H1 (cell line): ENCODE results near the gene ZNF860. TPM values are rescaled to one million over a fixed set of nuclear protein-coding genes. Genes with fewer than 3 reads are reported as not detected.

Experiments used
- CTCF ChIA-PET: fragments of 300-600 bp; sonication (Branson Sonifier 250); formaldehyde crosslinking; loops from one replicate; lab custom pipeline; 2021; ENCODE audit not compliant: partially characterized antibody; lab: Charles Lee
- POLR2A ChIA-PET: fragments of 300-600 bp; sonication (Branson Sonifier 250); formaldehyde crosslinking; loops from one replicate; lab custom pipeline; 2021; ENCODE audit warnings: inconsistent platforms; ENCODE audit not compliant: partially characterized antibody; lab: Charles Lee
- DNase-seq, 2 experiments: peaks; one replicate each; pipeline versions ENCODE4 v3.0.0 to v3.0.0-alpha.2; 2010 to 2022; ENCODE audit warnings: low spot score in 2 of 2, low read depth in 1 of 2, mixed read lengths in 1 of 2
- FAIRE-seq: peaks from 2 replicates; lab custom pipeline; 2011; peaks lifted over from hg19 to GRCh38; lab: Jason Lieb, UNC
- H2AFZ ChIP-seq: 2 replicates; pipeline ENCODE4 v1.8.1; 2012; ENCODE audit warnings: low read length, inconsistent platforms
- H2AK5ac ChIP-seq: 2 replicates; pipeline ENCODE4 v1.6.1; 2013; ENCODE audit warnings: low read depth, low read length
- H2BK120ac ChIP-seq: replicated peaks from 2 replicates; pipeline ENCODE3; 2013; ENCODE audit warnings: low read depth, low read length, inconsistent platforms
- H2BK12ac ChIP-seq: 2 replicates; pipeline ENCODE4 v1.6.1; 2013; ENCODE audit warnings: low read depth, low read length
- H2BK15ac ChIP-seq: 2 replicates; pipeline ENCODE4 v1.6.1; 2013; ENCODE audit warnings: low read length
- H2BK20ac ChIP-seq: 2 replicates; pipeline ENCODE4 v1.6.1; 2013; ENCODE audit warnings: low read length
- H2BK5ac ChIP-seq: 2 replicates; pipeline ENCODE4 v1.6.1; 2013; ENCODE audit warnings: low read depth, low read length
- H3K14ac ChIP-seq: 2 replicates; pipeline ENCODE4 v1.6.1; 2013; ENCODE audit warnings: inconsistent platforms; ENCODE audit not compliant: insufficient read length
- H3K18ac ChIP-seq: 2 replicates; pipeline ENCODE4 v1.6.1; 2013; ENCODE audit warnings: low read length; ENCODE audit errors: extremely low read depth
- H3K23ac ChIP-seq: 2 replicates; pipeline ENCODE4 v1.6.1; 2013; ENCODE audit warnings: inconsistent platforms; ENCODE audit not compliant: insufficient read length
- H3K23me2 ChIP-seq: 2 replicates; pipeline ENCODE4 v1.6.1; 2013; ENCODE audit warnings: low read depth, low read length
- H3K27ac ChIP-seq: 2 replicates; pipeline ENCODE4 v1.6.1; 2011; ENCODE audit warnings: low read depth, low read length, inconsistent platforms
- H3K27me3 ChIP-seq, 4 experiments: replicated peaks in 1 of 4; 1 replicate in 1 of 4; 2 replicates in 3 of 4; pipeline versions ENCODE4 v1.6.1 to v1.8.1; 2011 to 2013; ENCODE audit warnings: low read length in 3 of 4, mild to moderate bottlenecking in 3 of 4, inconsistent platforms in 2 of 4, mixed read lengths in 2 of 4, moderate library complexity in 1 of 4; ENCODE audit not compliant: control insufficient read depth in 3 of 4, insufficient read depth in 3 of 4; ENCODE audit errors: extremely low read depth in 1 of 4
- H3K36me3 ChIP-seq, 4 experiments: 2 replicates each; pipeline versions ENCODE4 v1.6.1 to v1.8.1; 2011 to 2013; ENCODE audit warnings: mild to moderate bottlenecking in 4 of 4, low read length in 3 of 4, moderate library complexity in 2 of 4, control low read depth in 1 of 4, inconsistent platforms in 1 of 4; ENCODE audit not compliant: insufficient read depth in 4 of 4, control insufficient read depth in 2 of 4
- H3K4ac ChIP-seq: replicated peaks from 2 replicates; pipeline ENCODE3; 2013; ENCODE audit warnings: low read length, low read depth, mixed read lengths, inconsistent platforms; ENCODE audit not compliant: insufficient read length
- H3K4me1 ChIP-seq, 4 experiments: replicated peaks in 1 of 4; 1 replicate in 1 of 4; 2 replicates in 3 of 4; pipeline versions ENCODE4 v1.6.1 to v1.8.1; 2011 to 2013; ENCODE audit warnings: low read length in 3 of 4, inconsistent platforms in 2 of 4, mixed read lengths in 1 of 4; ENCODE audit not compliant: insufficient read depth in 4 of 4, control insufficient read depth in 3 of 4
- H3K4me2 ChIP-seq, 2 experiments: 2 replicates each; pipeline versions ENCODE4 v1.6.1 to v1.8.1; 2011 to 2013; ENCODE audit warnings: low read depth in 2 of 2, low read length in 2 of 2, control low read depth in 1 of 2, inconsistent platforms in 1 of 2, mild to moderate bottlenecking in 1 of 2; ENCODE audit not compliant: insufficient read depth in 1 of 2
- H3K4me3 ChIP-seq, 4 experiments: fragments of 200-600, 300-600 bp in 1 of 4; sonication (generic), shearing (Covaris generic), sonication (Bioruptor Twin) in 1 of 4; 2 replicates each; pipeline versions ENCODE4 v1.5.1 to v1.8.1; 2011 to 2016; ENCODE audit warnings: low read length in 4 of 4, low read depth in 3 of 4, control low read depth in 2 of 4, inconsistent platforms in 2 of 4, mild to moderate bottlenecking in 2 of 4, mixed read lengths in 1 of 4, moderate library complexity in 1 of 4; ENCODE audit not compliant: insufficient read depth in 2 of 4; ENCODE audit errors: extremely low read depth in 1 of 4
- H3K56ac ChIP-seq: replicated peaks from 2 replicates; pipeline ENCODE3; 2013; ENCODE audit warnings: low read depth, mild to moderate bottlenecking, mixed read lengths, low read length, inconsistent platforms; ENCODE audit not compliant: insufficient read length
- H3K79me1 ChIP-seq: 2 replicates; pipeline ENCODE4 v1.6.1; 2013; ENCODE audit warnings: low read depth, low read length, control low read depth
- H3K79me2 ChIP-seq, 2 experiments: 2 replicates each; pipeline versions ENCODE4 v1.6.1 to v1.8.1; 2012 to 2013; ENCODE audit warnings: low read length in 2 of 2, mild to moderate bottlenecking in 2 of 2, inconsistent platforms in 1 of 2; ENCODE audit not compliant: insufficient read depth in 2 of 2, control insufficient read depth in 1 of 2
- H3K9ac ChIP-seq, 4 experiments: replicated peaks in 1 of 4; 1 replicate in 1 of 4; 2 replicates in 3 of 4; pipeline versions ENCODE4 v1.6.1 to v1.8.1; 2011 to 2013; ENCODE audit warnings: low read depth in 3 of 4, low read length in 3 of 4, control low read depth in 2 of 4, mild to moderate bottlenecking in 2 of 4, moderate library complexity in 2 of 4, inconsistent platforms in 1 of 4; ENCODE audit errors: extremely low read depth in 1 of 4
- H3K9me3 ChIP-seq, 2 experiments: 2 replicates each; pipeline versions ENCODE4 v1.6.1 to v1.8.1; 2012 to 2013; ENCODE audit warnings: mild to moderate bottlenecking in 2 of 2, moderate library complexity in 2 of 2, control low read depth in 1 of 2, inconsistent platforms in 1 of 2, low read depth in 1 of 2, low read length in 1 of 2, mixed read lengths in 1 of 2; ENCODE audit not compliant: insufficient read depth in 2 of 2
- H4K20me1 ChIP-seq, 2 experiments: replicated peaks in 1 of 2; 2 replicates each; pipeline versions ENCODE3 to v1.8.1; 2011 to 2013; ENCODE audit warnings: inconsistent platforms in 2 of 2, low read length in 2 of 2, mild to moderate bottlenecking in 1 of 2; ENCODE audit not compliant: insufficient read depth in 2 of 2, control insufficient read depth in 1 of 2
- H4K5ac ChIP-seq: 2 replicates; pipeline ENCODE4 v1.6.1; 2013; ENCODE audit warnings: low read length, low read depth, mixed read lengths, inconsistent platforms; ENCODE audit not compliant: insufficient read length
- H4K8ac ChIP-seq: 2 replicates; pipeline ENCODE4 v1.8.0; 2013; ENCODE audit warnings: mild to moderate bottlenecking, moderate library complexity, low read length, inconsistent platforms; ENCODE audit not compliant: insufficient read depth; ENCODE audit errors: extremely low read depth
- H4K91ac ChIP-seq: replicated peaks from 2 replicates; pipeline ENCODE3; 2013; ENCODE audit warnings: low read length, mixed read lengths, inconsistent platforms; ENCODE audit not compliant: insufficient read length
- SP4 ChIP-seq: IDR thresholded peaks from 2 replicates; pipeline ENCODE4 v1.6.1; 2012; ENCODE audit warnings: low read length, inconsistent platforms
- TEAD4 ChIP-seq: IDR thresholded peaks from 2 replicates; pipeline ENCODE4 v1.6.1; 2012; ENCODE audit warnings: low read depth, low read length, inconsistent platforms, mixed read lengths
- ZNF274 ChIP-seq: IDR thresholded peaks from 2 replicates; pipeline ENCODE4 v1.7.0; 2012; ENCODE audit warnings: low read length, borderline replicate concordance; ENCODE audit errors: extremely low read depth
- WGBS, 2 experiments: shearing (Covaris generic) in 1 of 2; methylation state at CpG; one replicate each; pipeline versions ENCODE4 v1.1.6 to v1.1.7; 2013 to 2015; ENCODE audit warnings: low lambda C conversion rate in 2 of 2, mixed read lengths in 2 of 2, inconsistent platforms in 1 of 2, low coverage in 1 of 2, missing lambda C conversion rate in 1 of 2; ENCODE audit not compliant: insufficient replicate concordance in 2 of 2, insufficient coverage in 1 of 2, insufficient read length in 1 of 2; ENCODE audit errors: extremely low coverage in 1 of 2, missing lambda C conversion rate in 1 of 2; 5-methylcytosine and 5-hydroxymethylcytosine counted together
- long read RNA-seq, 2 experiments: library from RNA in 1 of 2; library from capped mRNA in 1 of 2; stranded (forward); transcript quantifications; one replicate each; pipeline ENCODE4 v2.0.0, GENCODE V29; 2021; ENCODE audit warnings: inconsistent platforms in 1 of 2
- polyA minus RNA-seq, 3 experiments: library from RNA; depleted of rRNA, polyadenylated mRNA; stranded (reverse); fragments of >200 nt; gene quantifications; 1 replicate in 2 of 3; 2 replicates in 1 of 3; pipeline ENCODE4 v1.2.3, GENCODE V29; 2011
- polyA plus RNA-seq, 7 experiments: library from polyadenylated mRNA; depleted of rRNA in 3 of 7; stranded (reverse) in 5 of 7; unstranded in 2 of 7; fragments of >200 nt in 5 of 7; fragments of 200-250 nt in 2 of 7; gene quantifications; 1 replicate in 5 of 7; 2 replicates in 1 of 7; 4 replicates in 1 of 7; pipeline versions ENCODE4 v1.2.1 to v1.2.3, GENCODE V29; 2011 to 2013; ENCODE audit warnings: missing spikeins in 2 of 7, mixed read lengths in 2 of 7
- total RNA-seq: library from RNA; stranded (reverse); fragmentation: NEBNext Ultra II Directional; extraction: Animal tissue kit (Norgen Biotek cat#: 25700); gene quantifications from 2 replicates; pipeline ENCODE4 v1.2.1, GENCODE V29; 2021
- TF ChIP-seq, protein P1 (sequence below): IDR thresholded peaks from 2 replicates; pipeline ENCODE4 v1.6.1; 2012; ENCODE audit warnings: low read length, inconsistent platforms

The ZNF860 gene
- total RNA-seq (8.6 and 9.8 TPM in 2 replicates), polyA plus RNA-seq (2011; rRNA removed) (1.9 and 3.2 TPM in 2 replicates), polyA minus RNA-seq (2011; rRNA and poly(A)+ RNA removed) (12.2 and 15.0 TPM in 2 replicates)
- polyA plus RNA-seq (2011; cell fraction: cytosol; rRNA removed): 3.3 TPM
- polyA plus RNA-seq (2011; cell fraction: nucleus; rRNA removed): 4.8 TPM
- polyA plus RNA-seq (2012, experiment 1 of 2): 2.9 to 4.5 TPM (median 3.8 TPM) in 4 replicates
- polyA plus RNA-seq (2012, experiment 2 of 2): 0.28 TPM
- polyA plus RNA-seq (2013, experiment 1 of 2): 5.4 TPM
- polyA plus RNA-seq (2013, experiment 2 of 2): 5.2 TPM
- polyA minus RNA-seq (2011; cell fraction: cytosol; rRNA and poly(A)+ RNA removed): 6.0 TPM
- polyA minus RNA-seq (2011; cell fraction: nucleus; rRNA and poly(A)+ RNA removed): 17.2 TPM
- long read RNA-seq, experiment 1, partial matches to known transcripts: 0 of 2 reads
- long read RNA-seq, experiment 1, other reads (novel, unspliced or antisense): 2 of 2 reads
- long read RNA-seq, experiment 2, partial matches to known transcripts: 0 of 1 reads
- long read RNA-seq, experiment 2, other reads (novel, unspliced or antisense): 0 of 1 reads

DNA sequence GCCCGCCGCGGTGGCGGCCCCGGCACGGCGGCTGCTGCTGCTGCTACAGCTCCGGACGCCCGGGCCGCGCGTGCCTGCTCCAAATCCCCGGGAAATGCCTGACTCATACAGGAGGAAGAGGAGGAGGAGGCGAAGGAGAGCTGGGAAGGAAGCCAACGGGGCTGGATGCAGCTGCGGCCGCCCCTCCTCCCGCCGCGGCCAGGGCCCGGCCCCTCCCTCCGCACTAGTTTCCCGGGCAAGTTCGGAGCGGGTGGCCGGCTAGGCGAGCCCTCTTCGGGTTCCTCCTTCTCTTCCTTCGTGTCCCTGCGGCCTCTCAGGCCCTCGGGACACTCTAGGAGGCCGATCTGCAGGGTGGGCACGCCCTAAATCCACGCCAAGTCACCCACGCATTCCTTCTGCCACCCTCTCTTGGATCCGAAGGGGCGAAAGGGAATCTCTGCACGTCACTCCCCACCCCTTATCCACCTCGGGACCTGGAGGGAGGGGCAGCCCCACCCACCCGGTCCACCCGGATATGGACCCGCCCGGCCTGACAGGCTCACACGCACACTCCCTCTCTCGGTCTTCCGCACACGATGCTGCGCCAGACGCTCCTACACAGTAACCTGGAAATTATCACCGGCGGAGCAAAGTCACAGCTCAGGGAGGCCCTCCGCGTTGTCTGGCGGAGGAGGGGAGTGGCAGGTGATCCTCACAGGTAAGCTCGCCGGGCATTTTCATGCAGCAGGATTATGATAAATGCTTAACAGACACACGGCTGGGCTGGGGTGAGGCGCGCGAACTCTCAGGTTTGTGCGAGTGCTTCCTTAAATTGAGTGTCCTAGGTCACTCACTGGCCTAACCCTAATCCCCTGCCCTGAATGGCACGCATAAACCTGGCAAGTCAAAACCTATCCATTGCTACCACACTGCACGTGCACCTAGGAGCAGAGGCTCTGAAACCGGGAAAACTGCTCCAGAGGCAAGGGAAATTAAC lies at the start of gene ZNF860, which contains the start of gene OSBPL10:
Gene ZNF860, plus strand, starts transcription at position 545 of the 976 bp plus-strand sequence. CDS start 7,330 bp downstream, outside the sequence.
Gene OSBPL10, minus strand, starts transcription at position 57 of the 976 bp plus-strand sequence. CDS start 83 bp downstream, outside the sequence.
- Histone ChIP-seq H3K4ac (peak within 1 kb of the TSS; percentile 76), H3K18ac (peak within 1 kb of the TSS; percentile 98), H3K4me3 (peak within 1 kb of the TSS; percentile 71 to 96 (median 88)), H2BK12ac (peak within 1 kb of the TSS; percentile 21; the same call in 1 of the 2 replicates), H2BK20ac (no peak within 1 kb of the TSS; the same call in 1 of the 2 replicates), H3K4me1 (peaks cover 0 to 7% (median 4%) of the 10 kb centered on the region in 4 experiments; a peak in 3 of 7 replicates), H3K4me2 (peak within 1 kb of the TSS; percentile 74 to 97), H3K23ac (no peak within 1 kb of the TSS), H2BK5ac (peak within 1 kb of the TSS; percentile 86; the same call in 1 of the 2 replicates), H4K91ac (peak within 1 kb of the TSS; percentile 97), H3K27ac (peak within 1 kb of the TSS; percentile 81), H3K36me3 (peaks cover 0 to 8% (median 0%) of the 10 kb centered on the region in 4 experiments; a peak in 3 of 8 replicates), H4K5ac (peak within 1 kb of the TSS; percentile 95), H4K20me1 (no peaks in the 10 kb centered on the region), H3K27me3 (no peaks in the 10 kb centered on the region; a peak in 1 of 7 replicates), H3K9ac (peak within 1 kb of the TSS; percentile 69 to 86 (median 78)), H3K23me2 (peaks cover 4% of the 10 kb centered on the region), H2AK5ac (no peak within 1 kb of the TSS), H3K9me3 (no peaks in the 10 kb centered on the region), H3K56ac (peak within 1 kb of the TSS; percentile 92), H3K14ac (no peak within 1 kb of the TSS), H2AFZ (peak within 1 kb of the TSS; percentile 92), H2BK15ac (peak within 1 kb of the TSS; percentile 55; the same call in 1 of the 2 replicates), H4K8ac (peak within 1 kb of the TSS; percentile 91; the same call in 1 of the 2 replicates), H2BK120ac (no peak within 1 kb of the TSS), H3K79me1 (peaks cover 2% of the 10 kb centered on the region; the same call in 1 of the 2 replicates), H3K79me2 (peaks cover 16 to 38% of the 10 kb centered on the region in 2 experiments)
- ChIA-PET POLR2A (interaction anchor here (1.1 to 2.7 kb wide), 4 partner anchors 10 to 130 kb away, joined by 3 to 13 read pairs (median 6); no protein-coding TSS in a partner anchor), CTCF (interaction anchor here (1.1 to 1.9 kb wide), 4 partner anchors 17 to 35 kb away, joined by 4 to 8 read pairs (median 4); no protein-coding TSS in a partner anchor)
- DNase-seq: peak in 1 of 2 experiments; percentile 87
- WGBS, 2 experiments: 3% methylated on average over 48 of the region's 65 CpGs; no CpG with 5 or more reads in 1 of the 2 experiments
- no peak for FAIRE-seq
- TF ChIP-seq SP4: no peak
- TF ChIP-seq ZNF274: no peak
- no peak for TF ChIP-seq TEAD4
- TF ChIP-seq, protein P1, sequence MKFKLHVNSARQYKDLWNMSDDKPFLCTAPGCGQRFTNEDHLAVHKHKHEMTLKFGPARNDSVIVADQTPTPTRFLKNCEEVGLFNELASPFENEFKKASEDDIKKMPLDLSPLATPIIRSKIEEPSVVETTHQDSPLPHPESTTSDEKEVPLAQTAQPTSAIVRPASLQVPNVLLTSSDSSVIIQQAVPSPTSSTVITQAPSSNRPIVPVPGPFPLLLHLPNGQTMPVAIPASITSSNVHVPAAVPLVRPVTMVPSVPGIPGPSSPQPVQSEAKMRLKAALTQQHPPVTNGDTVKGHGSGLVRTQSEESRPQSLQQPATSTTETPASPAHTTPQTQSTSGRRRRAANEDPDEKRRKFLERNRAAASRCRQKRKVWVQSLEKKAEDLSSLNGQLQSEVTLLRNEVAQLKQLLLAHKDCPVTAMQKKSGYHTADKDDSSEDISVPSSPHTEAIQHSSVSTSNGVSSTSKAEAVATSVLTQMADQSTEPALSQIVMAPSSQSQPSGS: no peak
